RWPE2 (cell line): ENCODE measurements around the gene ARPP21.

Experiments
- ATAC-seq: fragments of 200-7000 bp; cut with Tn5 transposase; 3 replicates; pipeline ENCODE4 v1.9.1; 2021; ENCODE audit warnings: low read depth
- DNase-seq: peaks from one replicate; pipeline ENCODE4 v3.0.0-alpha.2; 2020; ENCODE audit warnings: low spot score
- H3K27ac ChIP-seq: fragments of 450-650 bp; 2 replicates; pipeline ENCODE4 v1.5.1; 2017; ENCODE audit warnings: mild to moderate bottlenecking; ENCODE audit not compliant: poor library complexity, severe bottlenecking
- H3K27me3 ChIP-seq: fragments of 250-450 bp; sonication (Bioruptor Pico); 2 replicates; pipeline ENCODE4 v1.5.1; 2021; ENCODE audit warnings: mild to moderate bottlenecking, moderate library complexity; ENCODE audit not compliant: insufficient read depth, poor library complexity, severe bottlenecking
- H3K36me3 ChIP-seq: fragments of 250-450 bp; sonication (Bioruptor Pico); 2 replicates; pipeline ENCODE4 v1.5.1; 2020; ENCODE audit warnings: low read depth, mild to moderate bottlenecking, moderate library complexity
- H3K4me1 ChIP-seq: fragments of 250-450 bp; sonication (Bioruptor Pico); 2 replicates; pipeline ENCODE4 v1.5.1; 2021; ENCODE audit warnings: mild to moderate bottlenecking, moderate library complexity; ENCODE audit not compliant: insufficient read depth, poor library complexity, severe bottlenecking
- H3K4me3 ChIP-seq: fragments of 250-450 bp; sonication (Bioruptor Pico); 2 replicates; pipeline ENCODE4 v1.5.1; 2021; ENCODE audit warnings: mild to moderate bottlenecking, moderate library complexity; ENCODE audit not compliant: severe bottlenecking
- H3K9me3 ChIP-seq: fragments of 250-450 bp; sonication (Bioruptor Pico); 2 replicates; pipeline ENCODE4 v1.5.1; 2021; ENCODE audit warnings: mild to moderate bottlenecking, moderate library complexity; ENCODE audit not compliant: severe bottlenecking
- TF ChIP-seq, protein P1 (sequence below): fragments of 450-650 bp; IDR thresholded peaks from one replicate; pipeline ENCODE4 v1.5.1; 2017; ENCODE audit warnings: mild to moderate bottlenecking, moderate library complexity; ENCODE audit not compliant: poor library complexity, severe bottlenecking

ARPP21 gene

DNA sequence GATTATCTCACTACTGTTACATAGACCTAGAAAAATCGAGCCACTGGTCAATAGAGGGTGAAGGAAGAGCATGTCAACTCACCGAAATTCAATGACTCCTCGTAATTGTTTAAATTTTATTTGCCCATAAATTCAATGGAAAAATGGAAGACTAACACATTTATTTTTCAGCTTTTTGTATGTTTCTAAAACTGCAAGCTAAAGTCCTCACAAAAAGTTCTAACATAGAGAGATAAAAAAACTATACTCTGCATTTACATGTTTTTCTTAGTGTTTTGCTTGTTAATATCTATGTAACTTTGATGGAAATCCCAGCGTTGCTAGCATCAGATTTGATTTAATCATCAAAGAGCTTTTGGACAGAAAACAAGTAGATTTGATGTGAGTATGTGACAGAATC, 6.8 kb downstream of the ARPP21 start:
- TF ChIP-seq, protein P1, sequence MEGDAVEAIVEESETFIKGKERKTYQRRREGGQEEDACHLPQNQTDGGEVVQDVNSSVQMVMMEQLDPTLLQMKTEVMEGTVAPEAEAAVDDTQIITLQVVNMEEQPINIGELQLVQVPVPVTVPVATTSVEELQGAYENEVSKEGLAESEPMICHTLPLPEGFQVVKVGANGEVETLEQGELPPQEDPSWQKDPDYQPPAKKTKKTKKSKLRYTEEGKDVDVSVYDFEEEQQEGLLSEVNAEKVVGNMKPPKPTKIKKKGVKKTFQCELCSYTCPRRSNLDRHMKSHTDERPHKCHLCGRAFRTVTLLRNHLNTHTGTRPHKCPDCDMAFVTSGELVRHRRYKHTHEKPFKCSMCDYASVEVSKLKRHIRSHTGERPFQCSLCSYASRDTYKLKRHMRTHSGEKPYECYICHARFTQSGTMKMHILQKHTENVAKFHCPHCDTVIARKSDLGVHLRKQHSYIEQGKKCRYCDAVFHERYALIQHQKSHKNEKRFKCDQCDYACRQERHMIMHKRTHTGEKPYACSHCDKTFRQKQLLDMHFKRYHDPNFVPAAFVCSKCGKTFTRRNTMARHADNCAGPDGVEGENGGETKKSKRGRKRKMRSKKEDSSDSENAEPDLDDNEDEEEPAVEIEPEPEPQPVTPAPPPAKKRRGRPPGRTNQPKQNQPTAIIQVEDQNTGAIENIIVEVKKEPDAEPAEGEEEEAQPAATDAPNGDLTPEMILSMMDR: no peak
- no peak overlapping the region for H3K4me3 ChIP-seq
- ATAC-seq (no peak), DNase-seq (no peak)
- no peaks in the 10 kb centered on the region for H3K36me3 ChIP-seq
- H3K9me3 ChIP-seq: no peaks in the 10 kb centered on the region
- H3K27ac ChIP-seq: no peak overlapping the region
- H3K27me3 ChIP-seq: peaks cover 22% of the 10 kb centered on the region
- H3K4me1 ChIP-seq: no peaks in the 10 kb centered on the region

DNA sequence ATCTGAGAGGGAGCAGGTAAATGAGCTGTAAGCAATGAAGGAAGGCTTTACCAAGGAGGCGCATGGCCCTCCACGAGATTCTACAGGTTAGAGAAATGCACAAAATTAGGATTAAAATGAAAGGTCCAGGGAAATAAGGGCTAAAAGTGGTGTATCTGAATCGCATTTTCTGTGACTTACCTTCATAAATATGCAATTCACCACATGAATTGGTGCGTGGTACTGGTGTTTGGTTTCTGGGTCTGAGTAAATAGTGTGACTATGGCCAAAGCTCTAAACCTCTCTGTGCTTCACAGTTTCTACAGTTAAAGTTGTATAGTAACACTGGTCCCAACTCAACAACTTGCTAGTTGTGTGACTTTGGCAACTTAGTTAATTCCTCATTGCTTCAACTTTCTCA, 8.1 kb downstream of the ARPP21 start:
- no peak for ATAC-seq
- H3K27me3 ChIP-seq: peaks cover 8% of the 10 kb centered on the region
- H3K4me3 ChIP-seq: no peak overlapping the region
- H3K27ac ChIP-seq: no peak overlapping the region
- no peak for DNase-seq
- no peaks in the 10 kb centered on the region for H3K36me3 ChIP-seq
- H3K4me1 ChIP-seq: no peaks in the 10 kb centered on the region
- no peaks in the 10 kb centered on the region for H3K9me3 ChIP-seq
- TF ChIP-seq, protein P1: no peak

DNA sequence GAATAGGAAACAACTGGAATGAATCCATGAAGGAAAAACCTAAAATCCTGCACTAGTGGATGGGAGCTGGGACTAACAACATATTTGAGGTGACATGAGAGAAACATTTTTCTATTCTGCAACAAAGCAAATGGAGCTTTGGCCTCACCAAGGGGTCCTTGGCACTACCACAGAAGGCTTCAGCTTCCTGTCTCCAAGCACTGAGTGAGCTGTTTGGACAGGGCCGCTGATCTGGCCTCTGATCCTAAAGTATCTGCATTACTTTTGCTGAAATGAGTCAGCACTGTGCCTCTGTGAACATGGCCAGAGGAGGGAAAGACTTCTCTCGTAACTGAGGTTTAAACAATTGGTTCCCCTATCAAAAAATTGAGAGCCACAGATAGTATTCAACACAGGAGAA, 9.0 kb downstream of the ARPP21 start:
- Histone ChIP-seq H3K4me1 (no peaks in the 10 kb centered on the region), H3K27ac (no peak overlapping the region), H3K4me3 (no peak overlapping the region), H3K9me3 (no peaks in the 10 kb centered on the region), H3K27me3 (peaks cover 8% of the 10 kb centered on the region), H3K36me3 (no peaks in the 10 kb centered on the region)
- TF ChIP-seq, protein P1: no peak
- no peak for DNase-seq
- ATAC-seq: no peak

DNA sequence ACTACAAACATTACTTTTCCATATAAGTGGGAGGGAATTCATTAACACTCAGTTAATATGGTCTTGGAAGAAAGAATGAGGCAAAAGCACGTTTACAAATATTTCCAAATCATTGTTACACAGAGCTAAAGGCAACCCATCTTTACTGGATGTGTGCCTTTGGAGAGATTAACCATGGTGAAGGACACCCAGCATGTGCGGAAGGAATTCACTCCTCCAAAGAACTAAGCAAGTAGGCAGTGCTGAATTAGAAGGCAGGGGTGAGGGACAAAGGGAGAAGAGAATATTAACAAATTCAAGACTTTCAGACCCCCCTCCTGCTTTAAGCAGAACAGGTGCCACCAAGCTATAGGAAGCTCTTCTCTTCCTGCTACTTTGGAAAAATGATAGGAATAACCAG, 10.1 kb downstream of the ARPP21 start:
- H3K27ac ChIP-seq: no peak overlapping the region

DNA sequence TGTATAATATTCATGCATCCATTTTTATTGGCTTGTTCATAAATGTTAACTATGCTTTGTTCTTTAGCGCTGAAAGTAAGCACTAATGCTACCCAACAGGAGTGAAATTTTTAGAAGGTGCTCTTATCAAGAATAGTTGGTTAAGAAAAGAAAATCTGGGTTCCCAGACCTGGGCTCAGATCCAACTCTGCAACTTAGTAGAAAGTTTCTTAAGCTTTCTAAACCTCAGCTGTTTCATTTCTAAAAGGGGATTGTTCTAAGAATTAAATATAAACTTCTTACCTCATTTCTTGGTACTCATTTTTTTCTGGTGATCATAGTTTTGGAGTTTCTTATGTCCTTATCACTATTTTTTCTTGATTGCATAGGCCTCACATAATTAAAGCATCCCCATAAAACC, 12.1 kb downstream of the ARPP21 start:
- Histone ChIP-seq H3K4me1 (no peaks in the 10 kb centered on the region), H3K36me3 (no peaks in the 10 kb centered on the region), H3K9me3 (peaks cover 2% of the 10 kb centered on the region), H3K4me3 (no peak overlapping the region), H3K27me3 (no peaks in the 10 kb centered on the region), H3K27ac (no peak overlapping the region)
- TF ChIP-seq, protein P1: no peak
- ATAC-seq (no peak), DNase-seq (no peak)

More for the DNA sequence above, 10.1 kb downstream of the ARPP21 start:
- Histone ChIP-seq H3K27me3 (peaks cover 4% of the 10 kb centered on the region), H3K4me3 (no peak overlapping the region), H3K36me3 (no peaks in the 10 kb centered on the region), H3K9me3 (no peaks in the 10 kb centered on the region), H3K4me1 (no peaks in the 10 kb centered on the region)
- no peak for DNase-seq
- no peak for ATAC-seq
- TF ChIP-seq, protein P1: no peak
